Panc1 (cell line): ENCODE results near the gene KIF26B. TPM values are rescaled to one million over a fixed set of nuclear protein-coding genes. Genes with fewer than 3 reads are reported as not detected.

Source experiments
- ATAC-seq: fragments of 200-7000 bp; cut with Tn5 transposase; 2 replicates; pipeline ENCODE4 v1.9.1; 2020; ENCODE audit warnings: mild to moderate bottlenecking, moderate library complexity
- BruUV-seq: library from RNA; stranded (reverse); fragments of 400-500 nt; replicated peaks from 2 replicates; lab custom pipeline; 2021; lab: Mats Ljungman, UMichigan
- CTCF ChIA-PET: fragments of 300-600 bp; sonication (Branson Sonifier 250); formaldehyde crosslinking; loops from one replicate; lab custom pipeline; 2022; ENCODE audit warnings: antibody characterized with exemption; lab: Charles Lee
- POLR2A ChIA-PET: fragments of 300-600 bp; sonication (Branson Sonifier 250); formaldehyde crosslinking; loops from one replicate; lab custom pipeline; 2022; ENCODE audit warnings: antibody characterized with exemption; lab: Charles Lee
- DNase-seq: peaks from one replicate; pipeline ENCODE4 v3.0.0-alpha.2; 2010; ENCODE audit warnings: low read depth, low spot score
- H3K27ac ChIP-seq: 2 replicates; pipeline ENCODE4 v1.5.1; 2011; ENCODE audit warnings: mild to moderate bottlenecking, low read length, inconsistent platforms
- H3K27me3 ChIP-seq: fragments of 200-500 bp; sonication (Bioruptor generic); 2 replicates; pipeline ENCODE4 v1.6.0; 2014; ENCODE audit warnings: low read length, inconsistent platforms; ENCODE audit not compliant: control insufficient read depth, insufficient read depth
- H3K36me3 ChIP-seq: fragments of 200-500 bp; sonication (Bioruptor generic); 2 replicates; pipeline ENCODE4 v1.5.1; 2014; ENCODE audit warnings: inconsistent platforms, mild to moderate bottlenecking, low read length, moderate library complexity; ENCODE audit not compliant: control insufficient read depth, insufficient read depth
- H3K4me1 ChIP-seq: 2 replicates; pipeline ENCODE4 v1.5.1; 2011; ENCODE audit warnings: inconsistent platforms, mild to moderate bottlenecking, low read length, moderate library complexity; ENCODE audit not compliant: control insufficient read depth, insufficient read depth
- H3K4me3 ChIP-seq, 2 experiments: 2 replicates each; pipeline ENCODE4 v1.5.1; 2011 to 2012; ENCODE audit warnings: low read depth in 2 of 2, low read length in 2 of 2, mild to moderate bottlenecking in 2 of 2, inconsistent platforms in 1 of 2, moderate library complexity in 1 of 2
- H3K9me3 ChIP-seq: fragments of 200-500 bp; sonication (Bioruptor generic); 2 replicates; pipeline ENCODE4 v1.5.1; 2014; ENCODE audit warnings: low read depth, mild to moderate bottlenecking, inconsistent platforms, low read length, moderate library complexity; ENCODE audit not compliant: control insufficient read depth, insufficient read depth
- POLR2AphosphoS5 ChIP-seq: IDR thresholded peaks from 2 replicates; pipeline ENCODE4 v1.6.1; 2012; ENCODE audit warnings: mild to moderate bottlenecking, low read depth, low read length, moderate library complexity
- SIN3A ChIP-seq: IDR thresholded peaks from 2 replicates; pipeline ENCODE4 v1.6.1; 2012; ENCODE audit warnings: low read depth, mild to moderate bottlenecking, low read length, moderate library complexity, borderline replicate concordance; ENCODE audit not compliant: insufficient read depth
- TCF7L2 ChIP-seq: IDR thresholded peaks from 2 replicates; pipeline ENCODE4 v1.6.1; 2011; ENCODE audit warnings: mild to moderate bottlenecking, low read depth, low read length, inconsistent platforms
- in situ Hi-C: cut with HindIII; loops from 2 replicates; pipeline ENCODE4 v1.10.0; 2016; ENCODE audit warnings: low sequenced_read_pairs, low pct_unique_long_range_greater_than_20kb
- intact Hi-C: fragments of 100-400 bp; cut with micrococcal nuclease; formaldehyde crosslinking; loops from one replicate; pipeline ENCODE4 v1.10.0; 2022; ENCODE audit not compliant: unreplicated experiment
- total RNA-seq: library from RNA; stranded (reverse); gene quantifications from one replicate; pipeline ENCODE4 v1.2.1, GENCODE V29; 2021; ENCODE audit not compliant: unreplicated experiment
- TF ChIP-seq, protein P1 (sequence below): fragments of 450-650 bp; IDR thresholded peaks from 2 replicates; pipeline ENCODE4 v1.5.1; 2017; ENCODE audit warnings: mild to moderate bottlenecking
- TF ChIP-seq, protein P2 (sequence below), 2 experiments: IDR thresholded peaks; 2 replicates each; pipeline ENCODE4 v1.6.1; 2011 to 2012; ENCODE audit warnings: low read depth in 2 of 2, control low read depth in 1 of 2, low read length in 1 of 2, mild to moderate bottlenecking in 1 of 2, moderate library complexity in 1 of 2; ENCODE audit not compliant: insufficient read depth in 1 of 2

KIF26B gene
- total RNA-seq, 1 experiment from 2014 or later, result 0.33 TPM

DNA sequence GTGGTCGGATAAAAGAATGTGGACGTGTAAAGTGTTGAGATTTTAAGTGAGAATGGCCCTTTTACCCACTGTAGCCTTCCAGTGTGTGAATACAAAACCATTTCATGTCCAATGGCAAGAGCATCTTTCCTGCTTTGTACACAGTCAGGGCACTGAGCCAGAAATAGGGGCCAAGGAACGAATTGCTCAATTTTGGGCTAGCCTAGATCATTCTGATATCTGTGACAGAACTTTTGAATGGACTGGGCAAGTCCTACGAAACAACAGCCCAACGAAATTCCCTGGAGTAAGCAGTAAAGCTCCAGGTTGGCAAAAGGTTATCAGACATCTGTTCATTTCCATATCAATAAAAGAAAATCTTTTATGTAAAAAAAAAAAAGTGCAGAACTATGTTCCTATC lies 5.5 kb downstream of the KIF26B start:
- CTCF ChIA-PET, result no interaction called here
- Histone ChIP-seq H3K27me3 (peaks cover 25% of the 10 kb centered on the region), H3K9me3 (no peaks in the 10 kb centered on the region), H3K4me3 (no peak overlapping the region), H3K36me3 (no peaks in the 10 kb centered on the region), H3K27ac (no peak overlapping the region), H3K4me1 (peaks cover 4% of the 10 kb centered on the region)
- BruUV-seq, result no TSS peak
- POLR2A ChIA-PET, result no interaction called here
- no peak for DNase-seq
- ATAC-seq, result no peak
- in situ Hi-C loops, result no loop called here
- TF ChIP-seq SIN3A (no peak), TCF7L2 (no peak)
- intact Hi-C loops, result no loop called here

DNA sequence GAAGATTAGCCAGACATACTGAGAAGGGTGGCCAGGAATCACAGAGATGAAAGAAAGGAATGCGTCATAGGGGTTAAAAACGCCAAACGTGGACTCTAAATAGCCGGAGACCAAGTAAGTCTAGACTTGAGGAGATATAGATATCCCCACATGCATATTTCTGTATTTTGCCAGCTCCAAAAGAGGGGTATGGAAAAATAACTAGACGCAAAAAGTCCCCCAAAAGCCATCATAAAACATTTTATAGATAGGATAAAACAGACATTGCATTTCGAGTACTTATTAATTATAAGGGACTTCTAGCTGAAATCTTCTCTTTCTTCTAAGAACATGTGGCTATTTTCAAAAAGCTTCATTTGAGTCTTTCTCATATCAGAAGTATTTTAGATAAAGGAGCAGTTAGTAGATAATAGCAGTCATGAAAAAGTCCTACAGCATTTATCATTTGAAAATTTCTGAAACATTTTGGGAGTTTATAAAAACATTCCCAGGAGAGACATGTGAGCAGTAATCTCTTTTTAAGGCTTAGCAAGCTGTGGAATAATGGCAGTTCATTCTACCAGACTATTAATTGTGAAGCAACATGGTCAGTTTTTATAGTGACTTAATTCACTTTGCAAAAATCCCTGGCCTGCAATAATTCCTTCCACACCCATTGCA lies 6.1 kb downstream of the KIF26B start:
- POLR2A ChIA-PET, result no interaction called here
- no peak overlapping the region for H3K4me3 ChIP-seq
- no peak for ATAC-seq
- CTCF ChIA-PET, result no interaction called here
- no peaks in the 10 kb centered on the region for H3K36me3 ChIP-seq
- H3K27me3 ChIP-seq, result peaks cover 25% of the 10 kb centered on the region
- H3K4me1 ChIP-seq, result peaks cover 4% of the 10 kb centered on the region
- DNase-seq, result no peak
- no TSS peak for BruUV-seq
- in situ Hi-C loops, result no loop called here
- intact Hi-C loops, result no loop called here
- no peak for TF ChIP-seq SIN3A
- TF ChIP-seq POLR2AphosphoS5, result no peak
- no peak for TF ChIP-seq TCF7L2
- TF ChIP-seq, protein P1, sequence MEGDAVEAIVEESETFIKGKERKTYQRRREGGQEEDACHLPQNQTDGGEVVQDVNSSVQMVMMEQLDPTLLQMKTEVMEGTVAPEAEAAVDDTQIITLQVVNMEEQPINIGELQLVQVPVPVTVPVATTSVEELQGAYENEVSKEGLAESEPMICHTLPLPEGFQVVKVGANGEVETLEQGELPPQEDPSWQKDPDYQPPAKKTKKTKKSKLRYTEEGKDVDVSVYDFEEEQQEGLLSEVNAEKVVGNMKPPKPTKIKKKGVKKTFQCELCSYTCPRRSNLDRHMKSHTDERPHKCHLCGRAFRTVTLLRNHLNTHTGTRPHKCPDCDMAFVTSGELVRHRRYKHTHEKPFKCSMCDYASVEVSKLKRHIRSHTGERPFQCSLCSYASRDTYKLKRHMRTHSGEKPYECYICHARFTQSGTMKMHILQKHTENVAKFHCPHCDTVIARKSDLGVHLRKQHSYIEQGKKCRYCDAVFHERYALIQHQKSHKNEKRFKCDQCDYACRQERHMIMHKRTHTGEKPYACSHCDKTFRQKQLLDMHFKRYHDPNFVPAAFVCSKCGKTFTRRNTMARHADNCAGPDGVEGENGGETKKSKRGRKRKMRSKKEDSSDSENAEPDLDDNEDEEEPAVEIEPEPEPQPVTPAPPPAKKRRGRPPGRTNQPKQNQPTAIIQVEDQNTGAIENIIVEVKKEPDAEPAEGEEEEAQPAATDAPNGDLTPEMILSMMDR, result no peak
- TF ChIP-seq, protein P2, sequence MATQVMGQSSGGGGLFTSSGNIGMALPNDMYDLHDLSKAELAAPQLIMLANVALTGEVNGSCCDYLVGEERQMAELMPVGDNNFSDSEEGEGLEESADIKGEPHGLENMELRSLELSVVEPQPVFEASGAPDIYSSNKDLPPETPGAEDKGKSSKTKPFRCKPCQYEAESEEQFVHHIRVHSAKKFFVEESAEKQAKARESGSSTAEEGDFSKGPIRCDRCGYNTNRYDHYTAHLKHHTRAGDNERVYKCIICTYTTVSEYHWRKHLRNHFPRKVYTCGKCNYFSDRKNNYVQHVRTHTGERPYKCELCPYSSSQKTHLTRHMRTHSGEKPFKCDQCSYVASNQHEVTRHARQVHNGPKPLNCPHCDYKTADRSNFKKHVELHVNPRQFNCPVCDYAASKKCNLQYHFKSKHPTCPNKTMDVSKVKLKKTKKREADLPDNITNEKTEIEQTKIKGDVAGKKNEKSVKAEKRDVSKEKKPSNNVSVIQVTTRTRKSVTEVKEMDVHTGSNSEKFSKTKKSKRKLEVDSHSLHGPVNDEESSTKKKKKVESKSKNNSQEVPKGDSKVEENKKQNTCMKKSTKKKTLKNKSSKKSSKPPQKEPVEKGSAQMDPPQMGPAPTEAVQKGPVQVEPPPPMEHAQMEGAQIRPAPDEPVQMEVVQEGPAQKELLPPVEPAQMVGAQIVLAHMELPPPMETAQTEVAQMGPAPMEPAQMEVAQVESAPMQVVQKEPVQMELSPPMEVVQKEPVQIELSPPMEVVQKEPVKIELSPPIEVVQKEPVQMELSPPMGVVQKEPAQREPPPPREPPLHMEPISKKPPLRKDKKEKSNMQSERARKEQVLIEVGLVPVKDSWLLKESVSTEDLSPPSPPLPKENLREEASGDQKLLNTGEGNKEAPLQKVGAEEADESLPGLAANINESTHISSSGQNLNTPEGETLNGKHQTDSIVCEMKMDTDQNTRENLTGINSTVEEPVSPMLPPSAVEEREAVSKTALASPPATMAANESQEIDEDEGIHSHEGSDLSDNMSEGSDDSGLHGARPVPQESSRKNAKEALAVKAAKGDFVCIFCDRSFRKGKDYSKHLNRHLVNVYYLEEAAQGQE (IDR thresholded peaks at IDR 0.05; ENCODE audit: insufficient read depth in 1 of 2, low read depth in 2 of 2, low read length in 1 of 2), result no peak
- H3K9me3 ChIP-seq, result no peaks in the 10 kb centered on the region
- no peak overlapping the region for H3K27ac ChIP-seq

DNA sequence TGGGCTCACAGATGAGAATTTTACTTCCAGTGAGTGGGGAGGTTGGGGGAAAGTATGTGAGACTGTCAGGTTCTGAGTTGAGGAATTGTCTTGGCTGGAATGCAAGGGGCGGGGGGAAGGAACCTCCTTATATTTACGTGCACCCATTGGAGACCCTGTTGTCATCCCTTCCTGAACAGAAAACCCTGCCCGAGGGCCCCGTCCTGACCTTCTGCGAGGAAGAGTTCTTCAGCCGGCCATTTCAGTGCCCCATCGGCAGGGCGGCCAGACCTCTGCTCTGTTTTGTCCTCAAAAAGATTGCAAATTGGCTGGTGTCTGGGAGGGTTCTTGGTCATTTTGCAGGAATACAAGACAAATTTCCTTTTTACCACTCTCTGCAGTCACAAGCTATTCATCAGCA lies 7.1 kb downstream of the KIF26B start:
- POLR2A ChIA-PET, result no interaction called here

More for the DNA sequence above, 7.1 kb downstream of the KIF26B start:
- H3K27me3 ChIP-seq, result peaks cover 28% of the 10 kb centered on the region
- no peak overlapping the region for H3K4me3 ChIP-seq
- CTCF ChIA-PET, result no interaction called here
- in situ Hi-C loops, result no loop called here
- H3K4me1 ChIP-seq, result peaks cover 3% of the 10 kb centered on the region
- intact Hi-C loops, result no loop called here
- TF ChIP-seq, protein P1, result no peak
- TF ChIP-seq, protein P2 (IDR thresholded peaks at IDR 0.05; ENCODE audit: insufficient read depth in 1 of 2, low read depth in 2 of 2, low read length in 1 of 2), result no peak
- no peak for DNase-seq
- no peaks in the 10 kb centered on the region for H3K9me3 ChIP-seq
- H3K36me3 ChIP-seq, result no peaks in the 10 kb centered on the region
- BruUV-seq, result no TSS peak
- no peak overlapping the region for H3K27ac ChIP-seq
- ATAC-seq, result no peak
